Measurements from ENCODE around the gene RAB25.

- TF ChIP-seq MAX (IDR thresholded peaks at IDR 0.05) (no peak), CTCF (IDR thresholded peaks at IDR 0.05; ENCODE audit: low read depth, low read length, missing input control) (no peak), JUND (IDR thresholded peaks at IDR 0.05) (no peak), ATF3 (IDR thresholded peaks at IDR 0.05) (no peak), REST (IDR thresholded peaks at IDR 0.05) (no peak), ZBTB33 (IDR thresholded peaks at IDR 0.05) (no peak), RXRA (IDR thresholded peaks at IDR 0.05) (no peak), EGR1 (IDR thresholded peaks at IDR 0.05; ENCODE audit: low read depth in 2 of 2) (no peak), GABPA (IDR thresholded peaks at IDR 0.05 in 1 of 2, conservative IDR thresholded peaks at IDR 0.05 in 1 of 2) (no peak)
Measured at GRCh38 chr1:156108664-156109241, 47.8 kb downstream of the RAB25 start.
